PC-9 (cell line): ENCODE data around the gene FAM163A. TPM values are rescaled to one million over a fixed set of nuclear protein-coding genes. Genes with fewer than 3 reads are reported as not detected.

Source experiments
- BruUV-seq: library from RNA; stranded (reverse); fragments of 400-500 nt; replicated peaks from 2 replicates; lab custom pipeline; 2021; lab: Mats Ljungman, UMichigan
- CTCF ChIA-PET: fragments of 300-600 bp; sonication (Branson Sonifier 250); formaldehyde crosslinking; loops from one replicate; lab custom pipeline; 2022; ENCODE audit warnings: antibody characterized with exemption; lab: Charles Lee
- POLR2A ChIA-PET: fragments of 300-600 bp; sonication (Branson Sonifier 250); formaldehyde crosslinking; loops from one replicate; lab custom pipeline; 2022; ENCODE audit warnings: antibody characterized with exemption; ENCODE audit not compliant: unreplicated experiment; lab: Charles Lee
- DNase-seq, 2 experiments: peaks; one replicate each; pipeline versions ENCODE4 v3.0.0 to v3.0.0-alpha.2; 2015 to 2022; ENCODE audit warnings: mixed read lengths in 1 of 2
- H2AFZ ChIP-seq: fragments of 200-600 bp; sonication (generic); 2 replicates; pipeline ENCODE4 v1.8.1; 2017; ENCODE audit warnings: antibody characterized with exemption
- H3F3A ChIP-seq: fragments of 200-600 bp; sonication (generic); 2 replicates; pipeline ENCODE4 v1.8.1; 2017; ENCODE audit warnings: antibody characterized with exemption, mild to moderate bottlenecking, low read depth; ENCODE audit not compliant: insufficient read depth
- H3K27ac ChIP-seq: fragments of 200-600 bp; sonication (generic); 2 replicates; pipeline ENCODE4 v1.6.1; 2016; ENCODE audit warnings: mixed run types
- H3K27me3 ChIP-seq: fragments of 200-600 bp; sonication (generic); 2 replicates; pipeline ENCODE4 v1.6.1; 2016; ENCODE audit warnings: low read depth, mixed run types; ENCODE audit not compliant: insufficient read depth
- H3K36me3 ChIP-seq: fragments of 200-600 bp; sonication (generic); 2 replicates; pipeline ENCODE4 v1.6.1; 2016; ENCODE audit warnings: low read depth, mixed run types
- H3K4me1 ChIP-seq: fragments of 200-600 bp; sonication (generic); replicated peaks from 2 replicates; pipeline ENCODE4 v1.6.1; 2016; ENCODE audit warnings: mixed run types; ENCODE audit not compliant: insufficient read depth
- H3K4me2 ChIP-seq: fragments of 200-600 bp; sonication (generic); 2 replicates; pipeline ENCODE4 v1.6.1; 2017; ENCODE audit warnings: mixed run types
- H3K4me3 ChIP-seq: fragments of 200-600 bp; sonication (generic); 2 replicates; pipeline ENCODE4 v1.6.1; 2016; ENCODE audit warnings: mixed run types
- H3K79me2 ChIP-seq: fragments of 200-600 bp; sonication (generic); 2 replicates; pipeline ENCODE4 v1.6.1; 2017; ENCODE audit warnings: low read depth, mixed run types
- H3K9me2 ChIP-seq: fragments of 200-600 bp; sonication (generic); 2 replicates; pipeline ENCODE4 v1.8.1; 2017; ENCODE audit warnings: mild to moderate bottlenecking; ENCODE audit not compliant: insufficient read depth
- H3K9me3 ChIP-seq: fragments of 200-600 bp; sonication (generic); 2 replicates; pipeline ENCODE4 v1.8.1; 2016; ENCODE audit warnings: low read depth; ENCODE audit not compliant: insufficient read depth
- H4K20me1 ChIP-seq: fragments of 200-600 bp; sonication (generic); 2 replicates; pipeline ENCODE4 v1.8.1; 2017; ENCODE audit not compliant: insufficient read depth
- CTCF ChIP-seq: fragments of 200-600 bp; sonication (generic); conservative IDR thresholded peaks from 2 replicates; pipeline ENCODE4 v1.6.1; 2017; ENCODE audit warnings: mixed run types, antibody characterized with exemption, mild to moderate bottlenecking, moderate library complexity
- EZH2 ChIP-seq: fragments of 200-600 bp; sonication (generic); IDR thresholded peaks from 2 replicates; pipeline ENCODE4 v1.8.0; 2017; ENCODE audit warnings: antibody characterized with exemption, low read depth
- intact Hi-C: fragments of 100-400 bp; cut with micrococcal nuclease; formaldehyde crosslinking; loops from one replicate; pipeline ENCODE4 v1.10.0; 2022; ENCODE audit not compliant: unreplicated experiment
- total RNA-seq: library from RNA; stranded (reverse); gene quantifications from 2 replicates; pipeline ENCODE4 v1.2.3, GENCODE V29; 2021

Gene FAM163A
- total RNA-seq, 1 experiment from 2014 or later, result not detected

GRCh38 chr1:179767177-179767581 is 24.1 kb downstream of the FAM163A start:
- H3K79me2 ChIP-seq, result no peaks in the 10 kb centered on the region
- no peak overlapping the region for H3K27ac ChIP-seq
- DNase-seq, result no peak
- H3K4me1 ChIP-seq, result no peaks in the 10 kb centered on the region
- H3K27me3 ChIP-seq, result peaks cover 11% of the 10 kb centered on the region; the same call in 1 of the 2 replicates
- intact Hi-C loops, result no loop called here
- ChIA-PET CTCF (no interaction called here), POLR2A (no interaction called here)
- BruUV-seq, result no TSS peak
- no peak overlapping the region for H2AFZ ChIP-seq
- H3K36me3 ChIP-seq, result no peaks in the 10 kb centered on the region
- no peak overlapping the region for H3K4me3 ChIP-seq
- no peaks in the 10 kb centered on the region for H3K9me3 ChIP-seq
- no peaks in the 10 kb centered on the region for H3F3A ChIP-seq
- TF ChIP-seq CTCF, result no peak
- no peak for TF ChIP-seq EZH2
- no peaks in the 10 kb centered on the region for H4K20me1 ChIP-seq
- H3K4me2 ChIP-seq, result no peak overlapping the region
- no peaks in the 10 kb centered on the region for H3K9me2 ChIP-seq

- no peaks in the 10 kb centered on the region for H3F3A ChIP-seq
- no peak for DNase-seq
- no peaks in the 10 kb centered on the region for H3K79me2 ChIP-seq
- H2AFZ ChIP-seq, result no peak overlapping the region
- H3K4me2 ChIP-seq, result no peak overlapping the region
- H3K9me2 ChIP-seq, result no peaks in the 10 kb centered on the region
- no peak for TF ChIP-seq EZH2
- TF ChIP-seq CTCF, result no peak
- no peak overlapping the region for H3K27ac ChIP-seq
- POLR2A ChIA-PET, result no interaction called here
- H3K27me3 ChIP-seq, result peaks cover 6% of the 10 kb centered on the region; the same call in 1 of the 2 replicates
- H3K4me1 ChIP-seq, result no peaks in the 10 kb centered on the region
- intact Hi-C loops, result no loop called here
- H3K4me3 ChIP-seq, result no peak overlapping the region
- H3K9me3 ChIP-seq, result no peaks in the 10 kb centered on the region
- H4K20me1 ChIP-seq, result no peaks in the 10 kb centered on the region
- H3K36me3 ChIP-seq, result no peaks in the 10 kb centered on the region
- CTCF ChIA-PET, result no interaction called here
- no TSS peak for BruUV-seq
Observed at GRCh38 chr1:179767996-179768395, 24.9 kb downstream of the FAM163A start.

- Histone ChIP-seq H3K9me3 (no peaks in the 10 kb centered on the region), H3K79me2 (no peaks in the 10 kb centered on the region), H4K20me1 (no peaks in the 10 kb centered on the region), H3K27ac (no peak overlapping the region), H2AFZ (no peak overlapping the region), H3K27me3 (no peaks in the 10 kb centered on the region), H3K9me2 (no peaks in the 10 kb centered on the region), H3F3A (no peaks in the 10 kb centered on the region), H3K36me3 (no peaks in the 10 kb centered on the region), H3K4me3 (no peak overlapping the region), H3K4me1 (no peaks in the 10 kb centered on the region), H3K4me2 (no peak overlapping the region)
- ChIA-PET POLR2A (interaction anchor here (0.7 kb wide), 1 partner anchor 264 kb away, joined by 4 read pairs; no protein-coding TSS in a partner anchor), CTCF (no interaction called here)
- intact Hi-C loops, result no loop called here
- no peak for DNase-seq
- no TSS peak for BruUV-seq
- TF ChIP-seq EZH2 (no peak), CTCF (0 out of 2 replicates have a peak, but pooled peaks have one; percentile 24)
Observed at GRCh38 chr1:179770887-179771502, 27.9 kb downstream of the FAM163A start.
